HEK293 (cell line): ENCODE data around the gene AK8.

ENCODE experiments used
- CTCF ChIA-PET: fragments of 350-600 bp; formaldehyde crosslinking; extraction: SDS; loops from one replicate; lab custom pipeline; 2021; ENCODE audit warnings: antibody characterized with exemption; lab: Yijun Ruan, JAX
- POLR2A ChIA-PET: fragments of 300-600 bp; formaldehyde crosslinking; extraction: SDS; loops from one replicate; lab custom pipeline; 2020; ENCODE audit warnings: antibody characterized with exemption, inconsistent platforms; lab: Yijun Ruan, JAX
- H3K27ac ChIP-seq: fragments of 200-500 bp; sonication (Bioruptor generic); 2 replicates; pipeline ENCODE4 v1.5.1; 2014; ENCODE audit warnings: low read depth, low read length, control low read depth, inconsistent platforms; ENCODE audit errors: extremely low read depth
- H3K36me3 ChIP-seq, 2 experiments: fragments of 200-500 bp in 1 of 2; sonication (Bioruptor generic) in 1 of 2; 1 replicate in 1 of 2; 2 replicates in 1 of 2; pipeline ENCODE4 v1.5.1; 2014 to 2017; ENCODE audit warnings: inconsistent platforms in 2 of 2, low read length in 2 of 2; ENCODE audit not compliant: control insufficient read depth in 2 of 2, insufficient read depth in 1 of 2
- H3K4me1 ChIP-seq: fragments of 200-500 bp; sonication (Bioruptor generic); 2 replicates; pipeline ENCODE4 v1.5.1; 2014; ENCODE audit warnings: mild to moderate bottlenecking, low read length, inconsistent platforms; ENCODE audit not compliant: control insufficient read depth, insufficient read depth
- H3K4me3 ChIP-seq: 2 replicates; pipeline ENCODE4 v1.5.1; 2011; ENCODE audit warnings: low read depth, mild to moderate bottlenecking, control low read depth, low read length, moderate library complexity
- H3K9me3 ChIP-seq: fragments of 200-500 bp; sonication (Bioruptor generic); 2 replicates; pipeline ENCODE4 v1.5.1; 2014; ENCODE audit warnings: low read depth, low read length, inconsistent platforms; ENCODE audit not compliant: control insufficient read depth, insufficient read depth
- BCL11B ChIP-seq: fragments of 450-650 bp; formaldehyde crosslinking; IDR thresholded peaks from 2 replicates; pipeline ENCODE4 v1.5.1; 2016; ENCODE audit warnings: low read depth, missing biosample characterization, missing genetic modification characterization
- BCL6B ChIP-seq: fragments of 450-650 bp; formaldehyde crosslinking; IDR thresholded peaks from 2 replicates; pipeline ENCODE4 v1.5.1; 2017; ENCODE audit warnings: missing biosample characterization, missing genetic modification characterization
- CTCF ChIP-seq: fragments of 450-650 bp; formaldehyde crosslinking; IDR thresholded peaks from 2 replicates; pipeline ENCODE4 v1.5.1; 2016; ENCODE audit warnings: missing biosample characterization, missing genetic modification characterization
- GLIS2 ChIP-seq: fragments of 450-650 bp; formaldehyde crosslinking; IDR thresholded peaks from 2 replicates; pipeline ENCODE4 v1.5.1; 2016; ENCODE audit warnings: missing biosample characterization, missing genetic modification characterization
- KLF10 ChIP-seq: fragments of 450-650 bp; IDR thresholded peaks from 2 replicates; pipeline ENCODE4 v1.5.1; 2018; ENCODE audit warnings: missing biosample characterization, mild to moderate bottlenecking, missing genetic modification characterization
- MZF1 ChIP-seq: fragments of 450-650 bp; formaldehyde crosslinking; IDR thresholded peaks from 2 replicates; pipeline ENCODE4 v1.5.1; 2017; ENCODE audit warnings: missing biosample characterization, missing genetic modification characterization, borderline replicate concordance
- ZBTB10 ChIP-seq: fragments of 450-650 bp; formaldehyde crosslinking; IDR thresholded peaks from 2 replicates; pipeline ENCODE4 v1.5.1; 2016; ENCODE audit warnings: missing biosample characterization, missing genetic modification characterization
- ZEB2 ChIP-seq: fragments of 450-650 bp; formaldehyde crosslinking; IDR thresholded peaks from 2 replicates; pipeline ENCODE4 v1.5.1; 2016; ENCODE audit warnings: missing biosample characterization, missing genetic modification characterization
- ZFP37 ChIP-seq: fragments of 450-650 bp; formaldehyde crosslinking; IDR thresholded peaks from 2 replicates; pipeline ENCODE4 v1.5.1; 2016; ENCODE audit warnings: missing biosample characterization, missing genetic modification characterization
- ZNF112 ChIP-seq: fragments of 450-650 bp; formaldehyde crosslinking; IDR thresholded peaks from 2 replicates; pipeline ENCODE4 v1.5.0; 2017; ENCODE audit warnings: missing biosample characterization, missing genetic modification characterization
- ZNF133 ChIP-seq: fragments of 450-650 bp; formaldehyde crosslinking; IDR thresholded peaks from 2 replicates; pipeline ENCODE4 v1.5.1; 2016; ENCODE audit warnings: missing biosample characterization, missing genetic modification characterization
- ZNF404 ChIP-seq: fragments of 450-650 bp; formaldehyde crosslinking; IDR thresholded peaks from 2 replicates; pipeline ENCODE4 v1.5.1; 2017; ENCODE audit warnings: missing biosample characterization, missing genetic modification characterization
- ZNF513 ChIP-seq: fragments of 450-650 bp; IDR thresholded peaks from 2 replicates; pipeline ENCODE4 v1.5.1; 2018; ENCODE audit warnings: missing biosample characterization, missing genetic modification characterization
- ZNF555 ChIP-seq: fragments of 450-650 bp; formaldehyde crosslinking; conservative IDR thresholded peaks from 2 replicates; pipeline ENCODE4 v1.5.1; 2017; ENCODE audit warnings: missing biosample characterization, mild to moderate bottlenecking, missing genetic modification characterization, inconsistent platforms
- ZNF596 ChIP-seq: fragments of 450-650 bp; IDR thresholded peaks from 2 replicates; pipeline ENCODE4 v1.5.0; 2018; ENCODE audit warnings: missing biosample characterization, mild to moderate bottlenecking, missing genetic modification characterization, moderate library complexity
- ZNF621 ChIP-seq: fragments of 450-650 bp; formaldehyde crosslinking; IDR thresholded peaks from 2 replicates; pipeline ENCODE4 v1.5.1; 2017; ENCODE audit warnings: missing biosample characterization, missing genetic modification characterization
- ZNF658 ChIP-seq: fragments of 450-650 bp; formaldehyde crosslinking; IDR thresholded peaks from 2 replicates; pipeline ENCODE4; 2016; ENCODE audit warnings: missing biosample characterization, missing genetic modification characterization
- ZNF701 ChIP-seq: fragments of 450-650 bp; formaldehyde crosslinking; IDR thresholded peaks from 2 replicates; pipeline ENCODE4 v1.5.1; 2016; ENCODE audit warnings: missing biosample characterization, missing genetic modification characterization
- ZNF768 ChIP-seq: fragments of 450-650 bp; formaldehyde crosslinking; IDR thresholded peaks from 2 replicates; pipeline ENCODE4 v1.5.1; 2018; ENCODE audit warnings: missing biosample characterization, mild to moderate bottlenecking, missing genetic modification characterization
- ZSCAN16 ChIP-seq: fragments of 450-650 bp; formaldehyde crosslinking; IDR thresholded peaks from 2 replicates; pipeline ENCODE4 v1.5.1; 2016; ENCODE audit warnings: missing biosample characterization, missing genetic modification characterization
- TF ChIP-seq, protein P1 (sequence below): fragments of 450-650 bp; formaldehyde crosslinking; IDR thresholded peaks from 2 replicates; pipeline ENCODE4 v1.5.1; 2016; ENCODE audit warnings: missing biosample characterization, missing genetic modification characterization
- TF ChIP-seq, protein P2 (sequence below): fragments of 450-650 bp; formaldehyde crosslinking; IDR thresholded peaks from 2 replicates; pipeline ENCODE4 v1.5.1; 2016; ENCODE audit warnings: missing biosample characterization, missing genetic modification characterization

The AK8 gene

DNA sequence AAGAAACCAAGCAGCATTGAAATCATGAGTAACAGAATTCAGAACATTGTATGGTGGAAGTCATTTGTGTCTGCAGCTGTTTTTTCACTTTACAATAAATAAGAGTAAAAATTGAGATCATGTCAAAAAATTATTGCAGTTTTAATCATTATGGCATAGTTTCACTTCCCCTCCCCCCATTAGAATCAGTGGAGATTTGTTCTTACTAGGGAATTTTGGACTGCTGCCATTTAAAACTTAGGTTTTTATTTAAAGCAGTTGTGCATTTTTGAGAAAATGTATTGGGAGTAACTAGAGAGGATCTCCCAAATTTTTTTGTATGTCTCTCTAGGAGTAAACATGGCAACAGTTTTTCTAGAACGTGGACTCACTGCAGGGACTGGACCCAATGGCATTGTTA lies 187.4 kb downstream of the AK8 start (continued):
- no peak for TF ChIP-seq MZF1 (tag by site-specific recombination)

DNA sequence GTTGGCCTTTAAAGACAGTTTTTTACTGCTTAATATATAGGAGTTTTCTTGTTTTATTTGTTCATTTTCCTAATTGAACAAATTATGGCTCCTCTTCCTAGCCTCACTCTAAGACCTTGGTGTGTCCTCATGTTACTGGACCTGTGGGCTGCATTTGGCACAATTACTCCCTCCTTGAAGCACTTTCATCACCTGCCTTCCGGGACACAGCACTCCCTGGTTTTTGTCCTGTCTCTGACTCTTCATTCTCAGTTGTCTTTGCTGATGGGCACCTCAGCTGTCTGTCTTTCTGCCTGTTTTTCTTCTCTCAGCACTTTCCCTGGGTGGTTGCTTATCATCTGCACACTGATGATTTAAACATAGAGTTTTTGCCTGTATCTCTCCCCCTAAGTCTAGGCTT lies 194.2 kb downstream of the AK8 start:
- POLR2A ChIA-PET, result no interaction called here
- Histone ChIP-seq H3K4me1 (no peaks in the 10 kb centered on the region), H3K9me3 (no peaks in the 10 kb centered on the region), H3K36me3 (peaks cover 36 to 92% of the 10 kb centered on the region in 2 experiments)
- CTCF ChIA-PET, result no interaction called here
- TF ChIP-seq, protein P1, sequence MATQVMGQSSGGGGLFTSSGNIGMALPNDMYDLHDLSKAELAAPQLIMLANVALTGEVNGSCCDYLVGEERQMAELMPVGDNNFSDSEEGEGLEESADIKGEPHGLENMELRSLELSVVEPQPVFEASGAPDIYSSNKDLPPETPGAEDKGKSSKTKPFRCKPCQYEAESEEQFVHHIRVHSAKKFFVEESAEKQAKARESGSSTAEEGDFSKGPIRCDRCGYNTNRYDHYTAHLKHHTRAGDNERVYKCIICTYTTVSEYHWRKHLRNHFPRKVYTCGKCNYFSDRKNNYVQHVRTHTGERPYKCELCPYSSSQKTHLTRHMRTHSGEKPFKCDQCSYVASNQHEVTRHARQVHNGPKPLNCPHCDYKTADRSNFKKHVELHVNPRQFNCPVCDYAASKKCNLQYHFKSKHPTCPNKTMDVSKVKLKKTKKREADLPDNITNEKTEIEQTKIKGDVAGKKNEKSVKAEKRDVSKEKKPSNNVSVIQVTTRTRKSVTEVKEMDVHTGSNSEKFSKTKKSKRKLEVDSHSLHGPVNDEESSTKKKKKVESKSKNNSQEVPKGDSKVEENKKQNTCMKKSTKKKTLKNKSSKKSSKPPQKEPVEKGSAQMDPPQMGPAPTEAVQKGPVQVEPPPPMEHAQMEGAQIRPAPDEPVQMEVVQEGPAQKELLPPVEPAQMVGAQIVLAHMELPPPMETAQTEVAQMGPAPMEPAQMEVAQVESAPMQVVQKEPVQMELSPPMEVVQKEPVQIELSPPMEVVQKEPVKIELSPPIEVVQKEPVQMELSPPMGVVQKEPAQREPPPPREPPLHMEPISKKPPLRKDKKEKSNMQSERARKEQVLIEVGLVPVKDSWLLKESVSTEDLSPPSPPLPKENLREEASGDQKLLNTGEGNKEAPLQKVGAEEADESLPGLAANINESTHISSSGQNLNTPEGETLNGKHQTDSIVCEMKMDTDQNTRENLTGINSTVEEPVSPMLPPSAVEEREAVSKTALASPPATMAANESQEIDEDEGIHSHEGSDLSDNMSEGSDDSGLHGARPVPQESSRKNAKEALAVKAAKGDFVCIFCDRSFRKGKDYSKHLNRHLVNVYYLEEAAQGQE (tag by site-specific recombination), result no peak
- TF ChIP-seq ZNF404 (tag by site-specific recombination) (no peak), ZNF658 (tag by site-specific recombination) (no peak)
- TF ChIP-seq, all 188 proteins: peak for 0
- H3K4me3 ChIP-seq, result no peak overlapping the region
- H3K27ac ChIP-seq, result no peak overlapping the region

GRCh38 chr9:132681561-132681960 lies 196.5 kb downstream of the AK8 start:
- Histone ChIP-seq H3K9me3 (no peaks in the 10 kb centered on the region), H3K36me3 (peaks cover 37 to 88% of the 10 kb centered on the region in 2 experiments)
- CTCF ChIA-PET, result interaction anchor here (0.7 kb wide), 1 partner anchor 254 kb away, joined by 4 read pairs; no protein-coding TSS in a partner anchor
- TF ChIP-seq ZSCAN16 (no peak), BCL6B (no peak), ZNF701 (tag by site-specific recombination) (no peak), ZNF133 (no peak), ZBTB10 (no peak), GLIS2 (tag by site-specific recombination) (no peak), ZEB2 (no peak), ZNF513 (tag by site-specific recombination) (no peak), ZNF768 (tag by site-specific recombination) (no peak), ZFP37 (no peak), ZNF596 (tag by site-specific recombination) (no peak), CTCF (no peak), ZNF555 (tag by site-specific recombination) (no peak), BCL11B (tag by site-specific recombination) (no peak), ZNF621 (no peak), ZNF112 (tag by site-specific recombination) (no peak), KLF10 (no peak)
- TF ChIP-seq, protein P2, sequence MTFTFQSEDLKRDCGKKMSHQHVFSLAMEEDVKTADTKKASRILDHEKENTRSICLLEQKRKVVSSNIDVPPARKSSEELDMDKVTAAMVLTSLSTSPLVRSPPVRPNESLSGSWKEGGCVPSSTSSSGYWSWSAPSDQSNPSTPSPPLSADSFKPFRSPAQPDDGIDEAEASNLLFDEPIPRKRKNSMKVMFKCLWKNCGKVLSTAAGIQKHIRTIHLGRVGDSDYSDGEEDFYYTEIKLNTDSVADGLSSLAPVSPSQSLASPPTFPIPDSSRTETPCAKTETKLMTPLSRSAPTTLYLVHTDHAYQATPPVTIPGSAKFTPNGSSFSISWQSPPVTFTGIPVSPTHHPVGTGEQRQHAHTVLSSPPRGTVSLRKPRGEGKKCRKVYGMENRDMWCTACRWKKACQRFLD (tag by site-specific recombination), result no peak

More at GRCh38 chr9:132681561-132681960, 196.5 kb downstream of the AK8 start:
- POLR2A ChIA-PET, result interaction anchor here (0.7 kb wide), 1 partner anchor 256 kb away, joined by 6 read pairs; no protein-coding TSS in a partner anchor
- no peaks in the 10 kb centered on the region for H3K4me1 ChIP-seq
- no peak overlapping the region for H3K27ac ChIP-seq
- H3K4me3 ChIP-seq, result no peak overlapping the region
